RWPE1 (cell line): Measurements from ENCODE around the gene INS.

ENCODE experiments used
- CTCF ChIA-PET: fragments of 350-600 bp; sonication (Branson Sonifier 250); formaldehyde crosslinking; extraction: SDS; loops from one replicate; lab custom pipeline; 2021; lab: Yijun Ruan, JAX
- POLR2A ChIA-PET: fragments of 400-600 bp; formaldehyde crosslinking; extraction: SDS; loops from one replicate; lab custom pipeline; 2020; ENCODE audit warnings: antibody characterized with exemption; ENCODE audit not compliant: low non-redundant PET; lab: Yijun Ruan, JAX
- DNase-seq: peaks from one replicate; pipeline ENCODE4 v3.0.0; 2012; ENCODE audit warnings: low spot score
- H3K27ac ChIP-seq: fragments of 450-650 bp; 2 replicates; pipeline ENCODE4 v1.5.1; 2017
- CTCF ChIP-seq: fragments of 450-650 bp; conservative IDR thresholded peaks from 2 replicates; pipeline ENCODE4 v1.5.1; 2017; ENCODE audit warnings: low read depth, mild to moderate bottlenecking

The INS gene

GRCh38 chr11:2185324-2186085 is 24.5 kb upstream of the INS start:
- DNase-seq, result no peak
- TF ChIP-seq CTCF, result no peak
- CTCF ChIA-PET, result interaction anchor here (0.7 to 1.1 kb wide), 5 partner anchors 9 to 114 kb away, joined by 3 to 7 read pairs (median 3); no protein-coding TSS in a partner anchor
- POLR2A ChIA-PET, result no interaction called here
- peak overlapping the region; percentile 74 for H3K27ac ChIP-seq

- CTCF ChIA-PET, result no interaction called here
- POLR2A ChIA-PET, result no interaction called here
- no peak for DNase-seq
- H3K27ac ChIP-seq, result peak overlapping the region; percentile 99
- no peak for TF ChIP-seq CTCF
These were observed 21.9 kb upstream of the INS start for GRCh38 chr11:2182692-2183474.

GRCh38 chr11:2182075-2182474 is 21.1 kb upstream of the INS start:
- ChIA-PET CTCF (interaction anchor here (0.6 to 1.2 kb wide), 3 partner anchors 123 to 383 kb away, joined by 3 to 5 read pairs (median 4); no protein-coding TSS in a partner anchor), POLR2A (no interaction called here)
- DNase-seq, result no peak
- peak overlapping the region; percentile 99 for H3K27ac ChIP-seq
- no peak for TF ChIP-seq CTCF

- ChIA-PET CTCF (interaction anchor here (1.2 kb wide), 1 partner anchor 240 kb away, joined by 5 read pairs; no protein-coding TSS in a partner anchor), POLR2A (no interaction called here)
- peak; percentile 88 for DNase-seq
- TF ChIP-seq CTCF, result no peak
- peak overlapping the region; percentile 99 for H3K27ac ChIP-seq
These were observed 19.9 kb upstream of the INS start for GRCh38 chr11:2180789-2181370.

GRCh38 chr11:2180347-2180746 is 19.3 kb upstream of the INS start:
- ChIA-PET CTCF (interaction anchor here (0.7 kb wide), 1 partner anchor 15 kb away, joined by 4 read pairs; no protein-coding TSS in a partner anchor), POLR2A (no interaction called here)
- TF ChIP-seq CTCF, result no peak
- DNase-seq, result no peak
- peak overlapping the region; percentile 99 for H3K27ac ChIP-seq

GRCh38 chr11:2179516-2179915 is 18.5 kb upstream of the INS start:
- CTCF ChIA-PET, result interaction anchor here (0.7 to 1.5 kb wide), 3 partner anchors 15 to 23 kb away, joined by 4 to 9 read pairs (median 4); no protein-coding TSS in a partner anchor
- DNase-seq, result no peak
- TF ChIP-seq CTCF, result no peak
- H3K27ac ChIP-seq, result peak overlapping the region; percentile 99
- POLR2A ChIA-PET, result no interaction called here
